SJSA1 (cell line): ENCODE data around the gene NOL4L. TPM values are rescaled to one million over a fixed set of nuclear protein-coding genes. Genes with fewer than 3 reads are reported as not detected.

Experiments
- DNase-seq, 2 experiments: peaks; one replicate each; pipeline ENCODE4 v3.0.0-alpha.2; 2015 to 2020; ENCODE audit warnings: low spot score in 2 of 2, low read depth in 1 of 2
- H3K27ac ChIP-seq: fragments of 250-450 bp; sonication (Bioruptor Pico); 2 replicates; pipeline ENCODE4 v1.5.1; 2020; ENCODE audit warnings: mild to moderate bottlenecking, moderate library complexity
- H3K27me3 ChIP-seq: fragments of 250-450 bp; sonication (Bioruptor Pico); replicated peaks from 2 replicates; pipeline ENCODE4 v1.5.1; 2020; ENCODE audit warnings: mild to moderate bottlenecking, moderate library complexity
- H3K36me3 ChIP-seq: fragments of 250-450 bp; sonication (Bioruptor Pico); 2 replicates; pipeline ENCODE4 v1.5.1; 2020; ENCODE audit warnings: mild to moderate bottlenecking
- H3K4me1 ChIP-seq: fragments of 250-450 bp; sonication (Bioruptor Pico); replicated peaks from 2 replicates; pipeline ENCODE4 v1.6.1; 2021; ENCODE audit warnings: mild to moderate bottlenecking
- H3K4me3 ChIP-seq: fragments of 250-450 bp; sonication (Bioruptor Pico); 2 replicates; pipeline ENCODE4 v1.5.1; 2020; ENCODE audit warnings: mild to moderate bottlenecking
- H3K9me3 ChIP-seq: fragments of 250-450 bp; sonication (Bioruptor Pico); replicated peaks from 2 replicates; pipeline ENCODE4 v1.5.1; 2020; ENCODE audit warnings: mild to moderate bottlenecking
- total RNA-seq: library from RNA; depleted of rRNA; stranded (reverse); fragments of >200 nt; shearing (Covaris generic); gene quantifications from 2 replicates; pipeline ENCODE4 v1.2.3, GENCODE V29; 2014

Gene NOL4L
- total RNA-seq, 1 experiment from 2014 or later = 11.4 TPM

GRCh38 chr20:32449057-32449889 lies 135.9 kb downstream of the NOL4L start:
- H3K9me3 ChIP-seq = no peaks in the 10 kb centered on the region
- no peak overlapping the region for H3K4me3 ChIP-seq
- H3K27ac ChIP-seq = no peak overlapping the region
- peaks cover 95% of the 10 kb centered on the region for H3K36me3 ChIP-seq
- DNase-seq = no peak
- no peaks in the 10 kb centered on the region for H3K27me3 ChIP-seq
- H3K4me1 ChIP-seq = no peaks in the 10 kb centered on the region

- H3K27me3 ChIP-seq = no peaks in the 10 kb centered on the region
- peaks cover 93% of the 10 kb centered on the region for H3K36me3 ChIP-seq
- H3K4me3 ChIP-seq = no peak overlapping the region
- no peak overlapping the region for H3K27ac ChIP-seq
- no peaks in the 10 kb centered on the region for H3K9me3 ChIP-seq
- no peaks in the 10 kb centered on the region for H3K4me1 ChIP-seq
- no peak for DNase-seq
Observed at GRCh38 chr20:32448306-32449056, 136.7 kb downstream of the NOL4L start.

- no peak for DNase-seq
- no peak overlapping the region for H3K27ac ChIP-seq
- peaks cover 88% of the 10 kb centered on the region for H3K36me3 ChIP-seq
- no peak overlapping the region for H3K4me3 ChIP-seq
- H3K9me3 ChIP-seq = no peaks in the 10 kb centered on the region
- no peaks in the 10 kb centered on the region for H3K4me1 ChIP-seq
- H3K27me3 ChIP-seq = no peaks in the 10 kb centered on the region
Observed at GRCh38 chr20:32447136-32448027, 137.8 kb downstream of the NOL4L start.

GRCh38 chr20:32446301-32447100 lies 138.6 kb downstream of the NOL4L start:
- H3K36me3 ChIP-seq = peaks cover 79% of the 10 kb centered on the region
- H3K4me1 ChIP-seq = no peaks in the 10 kb centered on the region
- H3K27me3 ChIP-seq = no peaks in the 10 kb centered on the region
- H3K27ac ChIP-seq = no peak overlapping the region
- H3K9me3 ChIP-seq = no peaks in the 10 kb centered on the region
- H3K4me3 ChIP-seq = no peak overlapping the region
- DNase-seq = no peak

GRCh38 chr20:32445539-32446273 lies 139.4 kb downstream of the NOL4L start:
- Histone ChIP-seq H3K27me3 (no peaks in the 10 kb centered on the region), H3K27ac (no peak overlapping the region), H3K9me3 (no peaks in the 10 kb centered on the region), H3K36me3 (peaks cover 72% of the 10 kb centered on the region), H3K4me3 (no peak overlapping the region), H3K4me1 (no peaks in the 10 kb centered on the region)
- DNase-seq = no peak

DNA sequence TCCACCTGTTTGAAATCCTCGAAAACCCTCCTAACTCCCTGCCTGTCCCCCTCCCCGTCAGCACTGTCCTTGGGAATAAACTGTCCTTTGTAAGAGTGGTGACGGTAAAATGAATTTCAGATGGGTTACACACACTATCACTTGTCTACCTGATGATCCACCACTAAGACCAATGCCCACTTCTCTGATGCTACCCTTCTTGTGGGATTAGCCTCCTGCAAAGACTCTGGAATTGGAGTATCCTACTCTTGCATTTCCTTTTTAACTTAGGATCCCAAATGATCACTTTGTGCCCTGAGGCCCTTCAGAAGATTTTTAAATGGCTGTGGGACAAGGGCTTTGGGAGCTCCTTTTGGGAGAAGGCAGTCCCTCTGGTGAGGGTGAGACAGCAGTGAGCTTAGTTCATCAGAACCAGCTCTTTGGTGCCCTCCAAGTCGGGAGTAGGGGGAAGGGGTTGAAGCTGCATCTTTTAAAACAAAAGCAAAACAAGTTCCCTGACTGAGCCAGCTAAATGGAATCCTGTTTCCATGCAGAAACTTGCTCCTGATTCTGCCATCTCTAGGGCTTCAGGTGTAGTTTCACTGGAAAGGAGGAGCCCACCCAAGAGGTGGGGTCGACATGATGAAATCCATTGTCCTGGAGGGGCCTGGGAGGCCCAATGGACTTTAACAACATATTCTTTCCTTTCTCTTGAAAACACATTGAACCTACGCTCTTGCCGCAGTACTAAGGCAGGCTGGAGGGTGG lies 140.5 kb downstream of the NOL4L start:
- H3K36me3 ChIP-seq = peaks cover 66% of the 10 kb centered on the region
- DNase-seq = no peak
- no peak overlapping the region for H3K27ac ChIP-seq
- no peaks in the 10 kb centered on the region for H3K4me1 ChIP-seq
- H3K9me3 ChIP-seq = no peaks in the 10 kb centered on the region
- H3K4me3 ChIP-seq = no peak overlapping the region
- H3K27me3 ChIP-seq = no peaks in the 10 kb centered on the region

DNA sequence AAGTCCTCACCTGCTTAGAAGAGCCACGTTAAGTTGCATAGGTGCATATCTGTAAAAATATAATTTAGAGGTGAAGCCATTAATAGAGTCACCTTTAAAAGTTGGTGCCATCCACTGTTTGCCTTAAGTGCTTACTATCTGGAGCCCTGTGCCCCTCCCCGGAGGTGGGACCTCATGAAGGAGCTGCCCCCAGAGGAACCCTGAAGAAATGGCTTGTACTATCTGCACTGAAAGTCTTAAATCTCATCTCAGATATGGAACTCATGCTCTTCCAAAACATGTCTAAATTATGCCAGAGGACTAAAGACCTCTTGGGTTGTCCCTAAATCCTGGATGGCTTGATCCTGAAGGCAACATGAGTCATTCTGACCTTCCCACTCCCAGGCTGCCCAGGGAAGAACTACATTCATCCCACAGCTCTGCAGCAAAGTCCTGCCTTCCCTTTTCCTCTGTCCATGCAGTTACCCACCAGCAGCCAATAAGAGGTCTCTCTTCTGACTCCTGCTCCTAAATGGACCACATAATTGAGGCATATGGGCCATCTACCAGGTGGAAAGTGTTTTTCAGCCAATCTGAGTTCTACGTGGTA lies 141.7 kb downstream of the NOL4L start:
- no peak for DNase-seq
- Histone ChIP-seq H3K9me3 (no peaks in the 10 kb centered on the region), H3K27me3 (no peaks in the 10 kb centered on the region), H3K4me1 (no peaks in the 10 kb centered on the region), H3K27ac (no peak overlapping the region), H3K4me3 (no peak overlapping the region), H3K36me3 (peaks cover 66% of the 10 kb centered on the region)

- no peak for DNase-seq
- no peaks in the 10 kb centered on the region for H3K27me3 ChIP-seq
- H3K9me3 ChIP-seq = no peaks in the 10 kb centered on the region
- H3K27ac ChIP-seq = no peak overlapping the region
- peaks cover 68% of the 10 kb centered on the region for H3K36me3 ChIP-seq
- H3K4me3 ChIP-seq = no peak overlapping the region
- H3K4me1 ChIP-seq = no peaks in the 10 kb centered on the region
Observed at GRCh38 chr20:32442630-32443373, 142.3 kb downstream of the NOL4L start.

- H3K4me1 ChIP-seq = no peaks in the 10 kb centered on the region
- peaks cover 70% of the 10 kb centered on the region for H3K36me3 ChIP-seq
- H3K27ac ChIP-seq = no peak overlapping the region
- peak in 1 of 2 experiments; percentile 26 for DNase-seq
- H3K4me3 ChIP-seq = no peak overlapping the region
- no peaks in the 10 kb centered on the region for H3K27me3 ChIP-seq
- no peaks in the 10 kb centered on the region for H3K9me3 ChIP-seq
Observed at GRCh38 chr20:32441638-32442037, 143.5 kb downstream of the NOL4L start.

- peaks cover 70% of the 10 kb centered on the region for H3K36me3 ChIP-seq
- no peak overlapping the region for H3K27ac ChIP-seq
- H3K4me3 ChIP-seq = no peak overlapping the region
- H3K27me3 ChIP-seq = no peaks in the 10 kb centered on the region
- DNase-seq = no peak
- H3K4me1 ChIP-seq = no peaks in the 10 kb centered on the region
- no peaks in the 10 kb centered on the region for H3K9me3 ChIP-seq
Observed at GRCh38 chr20:32440758-32441078, 144.4 kb downstream of the NOL4L start.

DNA sequence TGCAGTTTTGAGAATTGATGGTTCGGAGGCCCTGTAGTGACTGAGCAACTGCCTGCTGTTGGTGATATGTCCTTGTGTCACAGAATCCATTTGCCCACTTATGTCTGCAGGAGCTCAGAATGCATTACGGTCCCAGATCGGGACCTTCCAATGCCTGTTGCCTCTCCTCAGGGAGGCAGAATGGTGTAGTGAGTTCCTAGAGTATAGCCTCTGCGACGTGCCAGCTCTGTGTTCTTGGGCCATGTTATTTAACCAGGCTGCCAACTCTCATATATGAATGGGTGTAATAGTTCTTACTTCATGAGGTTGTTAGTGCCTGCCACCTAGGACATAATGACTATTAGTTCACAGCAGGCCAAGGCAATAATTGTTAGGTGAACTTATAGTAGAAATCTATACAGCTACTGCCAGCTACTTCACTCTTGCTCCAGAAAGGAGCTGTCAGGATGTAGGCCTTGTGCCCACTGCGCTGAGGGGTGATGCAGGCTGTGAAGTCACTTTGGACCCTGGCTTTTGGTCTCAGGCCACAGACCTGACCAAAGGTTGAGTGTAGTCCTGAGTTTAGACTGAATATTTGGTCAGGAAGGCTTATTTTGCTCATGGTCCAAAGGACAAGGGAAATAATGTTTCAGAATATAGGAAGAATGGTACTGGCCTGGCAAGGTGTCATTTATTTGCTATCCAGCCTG lies 144.9 kb downstream of the NOL4L start:
- no peak overlapping the region for H3K4me3 ChIP-seq
- no peaks in the 10 kb centered on the region for H3K27me3 ChIP-seq
- peaks cover 70% of the 10 kb centered on the region for H3K36me3 ChIP-seq
- no peak overlapping the region for H3K27ac ChIP-seq
- DNase-seq = no peak
- H3K4me1 ChIP-seq = no peaks in the 10 kb centered on the region
- no peaks in the 10 kb centered on the region for H3K9me3 ChIP-seq
